Kidney epithelial cell (primary cell): ENCODE data around the gene FAM118B. TPM values are rescaled to one million over a fixed set of nuclear protein-coding genes. Genes with fewer than 3 reads are reported as not detected.
A peak's percentile ranks its signal among the peaks of the same experiment; 100 is the strongest.

ENCODE experiments used
- DNase-seq: peaks from one replicate; pipeline ENCODE4 v3.0.0-alpha.2; 2010; ENCODE audit warnings: low read depth
- H3K27me3 ChIP-seq: 2 replicates; pipeline ENCODE4 v1.6.0; 2011; ENCODE audit warnings: low read length; ENCODE audit not compliant: control insufficient read depth, insufficient read depth
- H3K36me3 ChIP-seq: 2 replicates; pipeline ENCODE4 v1.5.1; 2011; ENCODE audit warnings: low read length; ENCODE audit not compliant: control insufficient read depth, insufficient read depth
- H3K4me3 ChIP-seq: 2 replicates; pipeline ENCODE4 v1.5.1; 2011; ENCODE audit warnings: low read depth, mild to moderate bottlenecking, control low read depth, low read length
- total RNA-seq: library from RNA; depleted of rRNA; stranded (reverse); fragments of >200 nt; gene quantifications from 2 replicates; pipeline ENCODE4 v1.2.3, GENCODE V29; 2015
- TF ChIP-seq, protein P1 (sequence below): IDR thresholded peaks from 2 replicates; pipeline ENCODE4 v1.5.1; 2011; ENCODE audit warnings: mild to moderate bottlenecking, moderate library complexity, low read length, control low read depth, inconsistent platforms; ENCODE audit not compliant: insufficient read depth, poor library complexity, severe bottlenecking

Gene FAM118B
- 35.3 and 36.0 TPM in 2 replicates for total RNA-seq

DNA sequence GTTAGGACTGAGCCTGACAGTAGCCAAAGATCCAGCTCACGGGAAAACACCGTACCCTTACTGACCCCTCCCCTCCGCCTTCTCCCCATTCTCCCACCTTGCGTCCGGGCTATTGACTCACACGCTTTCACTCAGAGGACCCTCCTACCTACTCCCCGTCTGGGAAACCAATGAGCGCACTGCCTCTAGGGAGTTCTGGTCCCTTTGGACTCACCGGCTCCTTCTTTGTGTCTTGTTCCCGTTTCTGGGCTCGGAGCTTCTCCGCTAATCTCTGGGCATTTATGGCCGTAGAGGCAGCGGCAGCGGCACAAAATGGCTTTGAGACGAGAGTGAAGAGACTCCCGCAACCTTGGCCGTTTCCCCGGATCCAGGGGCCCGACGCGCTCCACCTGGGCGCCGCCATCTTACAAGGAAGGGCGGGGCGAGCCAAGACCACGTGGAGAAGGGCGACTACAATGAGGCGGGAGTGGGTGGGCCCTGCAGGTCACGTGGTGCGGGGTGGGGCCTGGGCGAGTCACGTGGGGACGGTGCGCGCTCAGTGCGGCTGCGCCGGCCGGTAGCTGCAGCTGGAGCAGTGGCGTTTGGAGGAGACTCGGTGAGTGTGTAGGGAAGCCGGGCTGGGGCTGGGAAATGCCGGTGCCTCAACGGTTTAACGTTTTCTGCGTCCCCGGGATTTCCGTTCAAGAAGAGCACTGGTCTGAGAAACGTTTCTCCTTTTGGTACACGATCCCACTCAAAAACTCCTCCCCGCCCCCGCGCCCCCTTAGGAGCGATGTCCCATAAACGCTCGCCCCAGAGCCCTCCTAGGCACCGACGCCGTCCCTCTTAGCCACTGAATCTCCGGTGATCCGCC, at the start of gene FAM118B, which contains the start of gene RPUSD4:
Gene FAM118B, plus strand, starts transcription at position 547 of the 853 bp plus-strand sequence. CDS start 23,220 bp downstream, outside the sequence.
Gene RPUSD4, minus strand, starts transcription at position 415 of the 853 bp plus-strand sequence. Its CDS starts 12 bp downstream, at position 403.
- peak; percentile 73 for DNase-seq
- Histone ChIP-seq H3K4me3 (peak within 1 kb of the TSS; percentile 83), H3K27me3 (no peaks in the 10 kb centered on the region), H3K36me3 (no peaks in the 10 kb centered on the region)
- TF ChIP-seq, protein P1, sequence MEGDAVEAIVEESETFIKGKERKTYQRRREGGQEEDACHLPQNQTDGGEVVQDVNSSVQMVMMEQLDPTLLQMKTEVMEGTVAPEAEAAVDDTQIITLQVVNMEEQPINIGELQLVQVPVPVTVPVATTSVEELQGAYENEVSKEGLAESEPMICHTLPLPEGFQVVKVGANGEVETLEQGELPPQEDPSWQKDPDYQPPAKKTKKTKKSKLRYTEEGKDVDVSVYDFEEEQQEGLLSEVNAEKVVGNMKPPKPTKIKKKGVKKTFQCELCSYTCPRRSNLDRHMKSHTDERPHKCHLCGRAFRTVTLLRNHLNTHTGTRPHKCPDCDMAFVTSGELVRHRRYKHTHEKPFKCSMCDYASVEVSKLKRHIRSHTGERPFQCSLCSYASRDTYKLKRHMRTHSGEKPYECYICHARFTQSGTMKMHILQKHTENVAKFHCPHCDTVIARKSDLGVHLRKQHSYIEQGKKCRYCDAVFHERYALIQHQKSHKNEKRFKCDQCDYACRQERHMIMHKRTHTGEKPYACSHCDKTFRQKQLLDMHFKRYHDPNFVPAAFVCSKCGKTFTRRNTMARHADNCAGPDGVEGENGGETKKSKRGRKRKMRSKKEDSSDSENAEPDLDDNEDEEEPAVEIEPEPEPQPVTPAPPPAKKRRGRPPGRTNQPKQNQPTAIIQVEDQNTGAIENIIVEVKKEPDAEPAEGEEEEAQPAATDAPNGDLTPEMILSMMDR = no peak

DNA sequence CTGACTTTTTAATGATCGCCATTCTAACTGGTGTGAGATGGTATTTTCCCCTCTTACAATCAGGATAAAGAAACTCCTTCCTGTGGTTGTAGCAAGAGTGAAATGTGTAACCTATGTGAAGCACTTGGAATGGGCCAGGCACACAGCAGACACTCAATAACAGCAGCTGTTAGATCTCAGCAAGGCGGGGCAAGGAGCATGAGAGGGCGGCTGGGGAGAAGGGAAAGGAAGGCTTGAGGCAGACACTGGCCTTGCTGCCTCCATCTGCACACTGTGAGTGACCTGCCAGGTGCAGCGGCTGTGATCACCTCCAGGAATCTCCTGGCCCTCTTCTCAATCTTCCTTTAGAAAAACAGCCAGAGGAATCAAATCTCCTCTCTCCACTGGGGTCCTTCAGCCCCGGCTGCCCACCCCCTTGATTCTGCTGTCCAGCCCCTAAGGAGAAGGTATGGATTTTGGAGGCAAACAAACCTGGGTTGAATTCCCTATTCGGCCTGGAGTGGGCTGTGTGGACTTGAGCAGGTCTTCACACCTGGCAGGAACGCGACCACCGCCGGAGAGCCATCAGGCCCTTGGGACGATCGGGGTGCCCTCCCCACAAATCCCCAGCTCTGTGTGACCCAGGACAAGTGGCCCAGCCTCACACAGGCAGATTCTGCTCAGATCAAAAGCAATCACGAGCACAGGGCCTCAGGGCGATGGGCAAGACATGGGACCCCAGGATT, 49.1 kb upstream of the FAM118B start:
- peaks cover 5% of the 10 kb centered on the region for H3K27me3 ChIP-seq
- no peak overlapping the region for H3K4me3 ChIP-seq
- TF ChIP-seq, protein P1 = no peak
- H3K36me3 ChIP-seq = no peaks in the 10 kb centered on the region
- DNase-seq = no peak

DNA sequence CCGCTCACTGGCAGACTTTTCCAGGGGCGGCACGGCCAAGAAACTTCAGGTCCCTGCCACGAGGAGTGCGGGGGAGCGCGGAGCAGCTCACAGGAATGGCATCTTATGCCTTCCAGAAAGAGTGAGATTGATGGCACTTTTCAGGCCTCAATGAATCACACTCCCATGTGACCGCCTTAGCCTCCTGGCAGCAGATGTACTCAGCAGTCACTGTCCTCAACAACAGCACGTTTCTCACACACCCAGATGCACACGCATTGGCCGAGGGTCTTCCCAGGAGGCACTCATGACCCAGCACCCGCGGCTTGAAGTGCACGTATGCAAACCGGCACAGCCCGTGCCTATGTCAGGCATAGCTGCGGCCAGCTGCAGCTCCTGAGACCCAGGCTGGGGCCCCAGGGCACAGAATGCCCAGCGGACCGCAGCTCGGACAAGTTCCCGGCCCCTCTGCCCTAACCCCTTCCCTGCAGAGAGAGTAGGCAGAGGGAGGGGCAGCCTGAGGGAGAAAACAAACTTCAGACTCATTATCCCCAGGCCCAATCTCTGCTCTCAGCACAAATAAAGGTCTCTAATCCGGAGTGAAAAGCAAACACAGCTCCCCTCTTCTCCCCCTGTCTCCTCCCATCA, 48.4 kb upstream of the FAM118B start:
- H3K4me3 ChIP-seq = no peak overlapping the region
- H3K27me3 ChIP-seq = peaks cover 5% of the 10 kb centered on the region
- no peaks in the 10 kb centered on the region for H3K36me3 ChIP-seq
- TF ChIP-seq, protein P1 = no peak
- peak; percentile 89 for DNase-seq

DNA sequence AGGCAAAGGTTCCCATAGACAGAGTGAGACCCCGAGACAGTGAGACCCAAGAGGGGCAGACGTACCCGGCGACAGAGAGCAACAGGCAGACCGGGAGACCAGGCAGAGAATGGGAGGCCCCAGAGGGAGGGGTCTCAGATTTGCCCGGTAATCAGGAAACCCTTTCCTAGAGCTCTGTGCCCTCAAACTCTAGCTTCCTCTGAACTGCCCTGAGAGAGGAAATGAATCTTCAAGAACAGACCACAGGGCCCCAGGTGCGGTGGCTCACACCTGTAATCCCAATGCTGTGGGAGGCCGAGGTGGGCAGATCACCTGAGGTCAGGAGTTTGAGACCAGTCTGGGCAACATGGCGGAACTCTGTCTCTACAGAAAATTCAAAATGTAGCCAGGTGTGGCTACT, 47.8 kb upstream of the FAM118B start:
- TF ChIP-seq, protein P1 = no peak
- DNase-seq = no peak
- Histone ChIP-seq H3K4me3 (no peak overlapping the region), H3K27me3 (peaks cover 5% of the 10 kb centered on the region), H3K36me3 (no peaks in the 10 kb centered on the region)

DNA sequence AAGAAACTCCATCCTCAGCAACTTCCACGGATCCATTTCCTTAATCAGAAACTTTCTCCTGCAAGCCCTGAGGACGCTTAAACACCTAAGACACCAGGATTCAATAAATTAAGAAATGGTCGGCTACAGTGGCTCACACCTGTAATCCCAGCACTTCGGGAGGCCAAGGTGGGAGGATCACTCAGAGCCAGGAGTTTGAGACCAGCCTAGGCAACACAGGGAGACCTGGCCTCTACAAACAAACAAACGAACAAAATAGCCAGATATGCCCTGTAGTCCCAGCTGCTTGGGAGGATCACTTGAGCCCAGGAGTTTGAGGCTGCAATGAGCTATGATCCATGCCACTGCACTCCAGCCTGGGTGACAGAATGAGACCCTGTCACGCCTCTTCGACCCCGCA, 46.8 kb upstream of the FAM118B start:
- no peak for DNase-seq
- Histone ChIP-seq H3K4me3 (no peak overlapping the region), H3K36me3 (no peaks in the 10 kb centered on the region), H3K27me3 (peaks cover 3% of the 10 kb centered on the region)
- TF ChIP-seq, protein P1 = no peak
